HG02884 (cell line): Measurements from ENCODE around the gene DHRS9.

Experiments used
- ATAC-seq: cut with Tn5 transposase; IDR thresholded peaks from one replicate; pipeline ENCODE4 v1.9.1; 2021; ENCODE audit warnings: mild to moderate bottlenecking, moderate library complexity; ENCODE audit not compliant: unreplicated experiment

DHRS9 gene

GRCh38 chr2:169093535-169093934 is 24.2 kb downstream of the DHRS9 start:
- ATAC-seq: no peak

- no peak for ATAC-seq
Observed at GRCh38 chr2:169094676-169095075, 25.3 kb downstream of the DHRS9 start.

- no peak for ATAC-seq
Observed at GRCh38 chr2:169095621-169096105, 26.3 kb downstream of the DHRS9 start.

GRCh38 chr2:169104848-169105247 is 35.5 kb downstream of the DHRS9 start:
- no peak for ATAC-seq

- no peak for ATAC-seq
Observed at GRCh38 chr2:169105476-169105875, 36.1 kb downstream of the DHRS9 start.

GRCh38 chr2:169106134-169106533 is 36.8 kb downstream of the DHRS9 start:
- ATAC-seq: no peak

GRCh38 chr2:169106563-169107545 is 37.5 kb downstream of the DHRS9 start:
- no peak for ATAC-seq

- ATAC-seq: peak; percentile 73
Observed at GRCh38 chr2:169107645-169108044, 38.3 kb downstream of the DHRS9 start.

GRCh38 chr2:169108099-169108884 is 38.9 kb downstream of the DHRS9 start:
- no peak for ATAC-seq

GRCh38 chr2:169109502-169110409 is 40.4 kb downstream of the DHRS9 start:
- no peak for ATAC-seq

GRCh38 chr2:169110419-169110818 is 41.1 kb downstream of the DHRS9 start:
- ATAC-seq: no peak

GRCh38 chr2:169110916-169111315 is 41.6 kb downstream of the DHRS9 start:
- ATAC-seq: no peak

GRCh38 chr2:169112841-169113240 is 43.5 kb downstream of the DHRS9 start:
- no peak for ATAC-seq

- no peak for ATAC-seq
Observed at GRCh38 chr2:169114056-169114455, 44.7 kb downstream of the DHRS9 start.

GRCh38 chr2:169116327-169116726 is 47.0 kb downstream of the DHRS9 start:
- ATAC-seq: no peak

GRCh38 chr2:169116993-169117392 is 47.6 kb downstream of the DHRS9 start:
- no peak for ATAC-seq

- no peak for ATAC-seq
Observed at GRCh38 chr2:169118060-169118459, 48.7 kb downstream of the DHRS9 start.

GRCh38 chr2:169119123-169119760 is 49.9 kb downstream of the DHRS9 start:
- no peak for ATAC-seq

GRCh38 chr2:169119851-169120250 is 50.5 kb downstream of the DHRS9 start:
- ATAC-seq: no peak

GRCh38 chr2:169129703-169130243 is 60.4 kb downstream of the DHRS9 start:
- ATAC-seq: no peak
